ENCODE measurements around the gene INPP4A. TPM values are rescaled to one million over a fixed set of nuclear protein-coding genes. Genes with fewer than 3 reads are reported as not detected.

Gene INPP4A
- total RNA-seq, 2 donors from 2014 or later, result 12.7 to 18.2 TPM

DNA sequence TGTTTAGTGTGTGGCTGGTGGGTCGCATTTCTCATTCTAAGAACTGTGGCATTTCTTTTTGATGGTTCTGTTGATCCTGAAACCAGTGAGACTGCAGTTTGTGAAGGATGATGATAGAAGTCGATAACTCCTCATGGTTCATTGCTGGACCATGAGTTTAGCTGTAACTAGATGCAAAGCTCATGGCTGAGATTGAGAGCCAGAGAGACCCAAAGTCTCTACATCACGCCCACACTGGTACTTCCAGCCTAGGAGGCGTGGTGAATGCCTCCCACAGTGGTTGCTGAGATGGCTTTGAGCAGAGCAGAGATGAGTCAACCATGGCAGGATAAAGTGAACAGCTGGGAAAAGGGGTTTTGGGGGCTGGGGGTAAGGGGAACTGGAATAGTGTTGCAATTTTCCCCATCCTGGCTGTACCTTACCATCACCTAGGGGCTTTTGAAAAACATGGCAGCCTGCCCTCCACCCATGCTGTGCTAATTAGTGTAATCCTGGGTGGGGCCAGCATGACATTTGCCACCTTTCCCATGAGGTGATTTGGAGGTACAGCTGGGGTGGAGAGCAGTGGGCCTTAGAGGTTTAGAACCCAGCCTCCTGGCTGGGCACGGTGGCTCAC is 24.1 kb downstream of the INPP4A start:
- TF ChIP-seq CTCF (IDR thresholded peaks at IDR 0.05), result no peak
- H3K27ac ChIP-seq, result no peak overlapping the region

GRCh38 chr2:98469862-98470544 is 25.3 kb downstream of the INPP4A start:
- Histone ChIP-seq H3K36me3 (no peaks in the 10 kb centered on the region), H3K4me3 (no peak overlapping the region), H3K9me3 (no peaks in the 10 kb centered on the region), H3K4me1 (peaks cover 0 to 40% of the 10 kb centered on the region in 2 donors), H3K27me3 (no peaks in the 10 kb centered on the region), H3K27ac (no peak overlapping the region)
- no peak for DNase-seq (ENCODE audit: low spot score)
- no peak for TF ChIP-seq CTCF (IDR thresholded peaks at IDR 0.05)

More for the DNA sequence above, 24.1 kb downstream of the INPP4A start:
- DNase-seq (ENCODE audit: low spot score), result no peak
- peaks cover 0 to 51% of the 10 kb centered on the region in 2 donors for H3K4me1 ChIP-seq
- H3K9me3 ChIP-seq, result no peaks in the 10 kb centered on the region
- H3K27me3 ChIP-seq, result no peaks in the 10 kb centered on the region
- H3K36me3 ChIP-seq, result no peaks in the 10 kb centered on the region
- no peak overlapping the region for H3K4me3 ChIP-seq

- TF ChIP-seq CTCF (IDR thresholded peaks at IDR 0.05), result no peak
- no peak for DNase-seq (ENCODE audit: low spot score)
- Histone ChIP-seq H3K27ac (no peak overlapping the region), H3K4me1 (peaks cover 0 to 37% of the 10 kb centered on the region in 2 donors), H3K36me3 (no peaks in the 10 kb centered on the region), H3K4me3 (no peak overlapping the region), H3K27me3 (no peaks in the 10 kb centered on the region), H3K9me3 (no peaks in the 10 kb centered on the region)
These were observed 26.2 kb downstream of the INPP4A start for GRCh38 chr2:98470851-98471255.

DNA sequence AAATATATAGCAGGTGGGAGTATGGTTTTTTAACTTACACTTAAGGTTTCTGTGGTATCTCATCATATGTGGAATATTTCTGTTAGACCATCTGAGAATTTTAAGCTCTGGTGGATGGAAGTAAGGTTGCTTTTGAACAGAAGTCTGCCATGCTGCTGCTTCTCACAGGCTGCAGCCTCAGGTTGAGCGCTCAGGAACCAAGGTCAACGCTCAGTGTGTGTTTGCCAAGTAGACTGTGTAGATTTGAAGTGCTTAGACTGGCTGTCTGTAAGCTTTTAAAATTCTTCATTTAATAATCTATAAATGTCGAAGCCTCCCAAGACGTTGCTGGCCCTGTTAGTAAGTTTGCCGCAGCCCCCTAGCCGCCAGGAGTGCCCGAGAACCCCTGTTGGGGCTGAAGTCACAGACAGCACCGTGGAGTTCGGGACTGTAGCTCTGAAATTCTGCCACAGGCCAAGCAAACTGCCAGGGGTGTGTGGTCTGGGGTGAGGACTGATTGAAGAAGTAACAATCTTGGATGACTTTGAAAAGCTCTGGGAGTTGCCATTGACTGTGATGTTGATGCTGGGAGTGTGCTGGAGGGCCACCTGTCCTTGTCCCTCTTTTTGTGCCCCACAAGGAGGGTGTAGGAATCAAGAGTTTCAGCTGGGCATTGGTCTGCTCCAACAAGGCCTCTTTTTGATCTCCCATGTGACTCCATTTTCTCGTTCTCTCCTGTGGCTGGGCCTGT is 26.9 kb downstream of the INPP4A start:
- H3K36me3 ChIP-seq, result no peaks in the 10 kb centered on the region
- no peak for TF ChIP-seq CTCF (IDR thresholded peaks at IDR 0.05)
- no peak overlapping the region for H3K4me3 ChIP-seq
- DNase-seq (ENCODE audit: low spot score), result no peak
- no peaks in the 10 kb centered on the region for H3K9me3 ChIP-seq
- H3K4me1 ChIP-seq, result peaks cover 0 to 37% of the 10 kb centered on the region in 2 donors
- no peaks in the 10 kb centered on the region for H3K27me3 ChIP-seq
- H3K27ac ChIP-seq, result no peak overlapping the region

- no peak for DNase-seq (ENCODE audit: low spot score)
- no peak for TF ChIP-seq CTCF (IDR thresholded peaks at IDR 0.05)
- no peaks in the 10 kb centered on the region for H3K36me3 ChIP-seq
- H3K4me1 ChIP-seq, result peaks cover 0 to 33% of the 10 kb centered on the region in 2 donors
- H3K4me3 ChIP-seq, result no peak overlapping the region
- H3K9me3 ChIP-seq, result no peaks in the 10 kb centered on the region
- no peaks in the 10 kb centered on the region for H3K27me3 ChIP-seq
- H3K27ac ChIP-seq, result no peak overlapping the region
These were observed 27.5 kb downstream of the INPP4A start for GRCh38 chr2:98472132-98472650.

Measured in right atrium auricular region (tissue), 2 donors.